Fibroblast of skin of scalp (primary cell): ENCODE data around the gene AASDH.

Experiments used
- DNase-seq: peaks from one replicate; pipeline ENCODE4 v3.0.0-alpha.2; 2013

AASDH gene

DNA sequence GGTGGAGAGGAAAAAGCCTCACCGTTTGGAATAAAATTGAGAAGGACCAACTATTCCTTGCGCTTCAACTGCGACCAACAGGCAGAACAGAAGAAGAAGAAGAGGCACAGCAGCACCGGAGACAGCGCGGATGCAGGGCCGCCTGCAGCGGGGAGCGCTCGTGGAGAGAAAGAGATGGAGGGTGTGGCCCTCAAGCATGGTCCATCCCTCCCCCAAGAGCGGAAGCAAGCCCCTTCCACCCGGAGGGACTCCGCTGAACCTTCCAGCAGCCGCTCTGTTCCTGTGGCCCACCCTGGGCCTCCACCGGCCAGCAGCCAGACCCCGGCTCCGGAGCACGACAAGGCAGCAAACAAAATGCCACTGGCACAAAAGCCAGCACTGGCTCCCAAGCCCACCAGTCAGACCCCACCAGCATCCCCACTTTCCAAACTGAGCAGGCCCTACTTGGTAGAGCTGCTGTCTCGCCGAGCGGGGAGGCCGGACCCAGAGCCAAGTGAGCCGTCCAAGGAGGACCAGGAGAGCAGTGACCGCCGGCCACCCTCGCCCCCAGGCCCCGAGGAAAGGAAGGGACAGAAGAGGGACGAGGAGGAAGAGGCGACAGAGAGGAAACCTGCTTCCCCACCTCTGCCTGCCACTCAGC, 71.2 kb downstream of the AASDH start:
- no peak for DNase-seq

DNA sequence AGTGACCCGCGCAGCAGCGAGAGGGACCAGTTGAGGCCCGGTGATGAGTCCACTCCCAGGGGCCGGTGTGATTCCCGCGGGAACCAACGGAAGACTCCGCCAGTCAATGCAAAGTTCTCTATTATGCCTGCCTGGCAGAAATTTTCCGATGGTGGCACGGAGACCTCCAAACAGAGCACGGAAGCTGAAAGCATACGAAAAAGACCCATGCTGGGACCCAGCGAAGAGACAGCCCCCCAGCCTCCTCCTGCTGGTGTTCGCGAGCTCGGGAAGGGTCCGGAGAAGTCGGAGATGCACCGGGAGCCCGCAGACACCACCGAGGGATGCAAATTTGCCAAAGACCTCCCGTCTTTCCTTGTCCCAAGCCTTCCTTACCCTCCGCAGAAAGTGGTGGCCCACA, 71.7 kb downstream of the AASDH start:
- DNase-seq = no peak

DNA sequence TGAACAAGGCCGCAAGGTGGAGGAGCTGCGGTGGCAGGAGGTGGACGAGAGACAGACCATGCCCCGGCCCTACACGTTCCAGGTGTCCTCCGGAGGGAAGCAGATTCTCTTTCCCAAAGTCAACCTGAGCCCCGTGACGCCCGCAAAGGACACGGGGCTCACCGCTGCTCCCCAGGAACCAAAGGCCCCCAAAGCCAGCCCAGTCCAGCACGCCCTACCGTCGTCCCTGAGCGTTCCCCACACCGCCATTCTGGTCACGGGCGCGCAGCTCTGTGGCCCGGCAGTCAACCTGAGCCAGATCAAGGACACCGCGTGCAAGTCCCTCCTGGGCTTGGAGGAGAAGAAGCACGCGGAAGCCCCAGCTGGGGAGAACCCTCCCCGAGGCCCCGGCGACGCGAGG, 72.2 kb downstream of the AASDH start:
- no peak for DNase-seq

DNA sequence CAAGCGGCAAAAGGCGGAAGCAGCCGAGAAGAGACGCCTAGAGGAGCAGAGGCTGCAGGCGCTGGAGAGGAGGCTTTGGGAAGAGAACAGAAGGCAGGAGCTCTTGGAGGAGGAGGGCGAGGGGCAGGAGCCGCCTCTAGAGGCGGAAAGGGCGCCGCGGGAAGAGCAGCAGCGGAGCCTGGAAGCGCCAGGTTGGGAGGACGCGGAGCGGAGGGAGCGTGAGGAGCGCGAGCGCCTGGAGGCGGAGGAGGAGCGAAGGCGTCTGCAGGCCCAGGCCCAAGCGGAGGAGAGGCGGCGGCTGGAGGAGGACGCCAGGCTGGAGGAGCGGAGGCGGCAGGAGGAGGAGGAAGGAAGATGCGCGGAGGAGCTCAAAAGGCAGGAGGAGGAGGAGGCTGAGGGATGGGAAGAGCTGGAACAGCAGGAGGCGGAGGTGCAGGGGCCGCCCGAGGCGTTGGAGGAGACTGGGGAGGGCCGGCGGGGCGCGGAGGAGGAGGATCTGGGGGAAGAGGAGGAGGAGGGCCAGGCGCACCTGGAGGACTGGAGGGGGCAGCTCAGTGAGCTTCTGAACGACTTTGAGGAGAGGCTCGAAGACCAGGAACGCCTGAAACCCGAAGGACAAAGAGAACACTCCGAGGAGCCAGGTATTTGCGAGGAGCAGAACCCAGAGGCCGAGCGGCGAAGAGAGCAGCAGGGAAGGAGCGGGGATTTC, 72.9 kb downstream of the AASDH start:
- DNase-seq = no peak

DNA sequence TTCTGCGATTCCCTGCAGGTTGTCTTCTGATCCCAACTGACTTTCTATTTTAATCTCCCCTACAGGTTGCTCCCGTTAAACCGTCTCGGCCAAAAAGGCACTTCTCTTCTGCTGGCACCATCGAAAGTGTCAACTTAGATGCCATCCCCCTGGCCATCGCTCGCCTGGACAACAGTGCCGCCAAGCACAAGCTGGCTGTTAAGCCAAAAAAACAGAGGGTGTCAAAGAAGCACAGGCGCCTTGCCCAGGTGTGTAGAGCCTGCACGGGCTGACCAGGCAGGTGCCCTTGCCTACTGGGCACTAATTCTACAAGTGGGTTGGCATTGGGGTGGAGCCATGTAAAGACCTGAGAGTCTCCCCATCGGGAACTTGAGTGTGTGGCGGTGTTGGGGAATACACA, 74.2 kb downstream of the AASDH start:
- DNase-seq = no peak

DNA sequence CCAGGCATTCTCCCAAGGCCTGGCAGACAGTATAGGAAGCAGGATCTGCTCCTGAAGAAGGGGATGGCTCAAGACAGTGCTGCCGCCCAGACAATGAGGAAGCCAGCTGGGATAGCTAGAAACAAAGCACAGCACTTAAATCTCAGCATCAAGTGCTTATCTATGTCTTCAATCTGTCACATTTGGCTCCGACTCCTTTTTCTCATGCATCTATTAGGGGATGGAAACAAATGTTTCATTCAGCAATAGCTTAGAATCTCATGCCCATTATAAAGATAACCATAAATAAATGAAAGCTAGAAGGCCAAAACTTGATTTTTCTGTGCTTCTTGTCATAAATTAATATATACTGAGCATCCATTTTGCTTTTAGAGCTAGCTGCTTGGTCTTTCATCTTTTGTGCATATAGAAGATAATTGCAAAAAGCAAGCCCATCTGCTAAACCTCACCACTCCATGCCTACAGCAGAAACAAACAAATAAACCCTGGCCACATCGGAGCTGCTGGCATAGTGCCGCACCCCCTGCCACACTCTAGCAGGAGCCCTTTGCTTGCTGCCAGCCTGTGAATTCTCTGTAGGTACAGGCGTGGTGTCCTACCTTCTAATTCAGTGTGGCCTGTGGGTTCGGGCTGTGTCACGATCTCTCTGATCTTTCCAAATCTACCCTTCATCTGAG, 75.9 kb downstream of the AASDH start:
- no peak for DNase-seq

DNA sequence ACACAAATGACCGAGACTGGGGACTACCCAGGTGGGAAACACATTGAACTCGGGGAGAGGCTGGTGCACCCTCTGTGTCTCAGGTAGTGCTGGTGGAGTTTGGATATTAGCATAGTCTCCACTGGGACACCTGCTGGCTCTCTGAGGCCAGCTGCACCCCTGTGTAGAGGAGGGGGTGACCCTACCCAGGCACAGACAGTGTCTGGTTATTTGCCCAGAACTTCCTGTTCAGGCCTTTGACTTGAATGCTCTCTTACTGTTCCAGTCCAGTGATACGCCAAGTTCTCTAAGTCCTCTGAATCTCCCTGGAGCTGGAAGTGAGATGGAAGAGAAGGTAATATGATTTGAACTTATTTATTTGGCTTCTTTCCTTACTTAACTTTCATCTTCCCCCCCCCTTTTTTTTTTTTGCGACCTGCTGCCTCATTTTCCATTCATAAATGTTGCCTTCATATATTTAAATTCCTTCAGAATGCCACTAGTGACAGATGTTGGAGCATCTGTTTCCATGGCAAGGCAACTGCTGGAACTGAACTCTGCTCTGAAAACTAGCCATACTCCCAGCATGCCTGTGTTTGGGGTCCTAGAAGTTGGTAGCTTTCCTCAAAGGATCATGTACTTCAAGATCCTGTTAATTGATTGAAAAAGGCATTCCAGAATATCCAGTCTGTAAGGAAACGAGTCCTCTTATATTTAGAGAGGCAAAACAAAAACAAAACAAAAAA, 76.7 kb downstream of the AASDH start:
- no peak for DNase-seq

DNA sequence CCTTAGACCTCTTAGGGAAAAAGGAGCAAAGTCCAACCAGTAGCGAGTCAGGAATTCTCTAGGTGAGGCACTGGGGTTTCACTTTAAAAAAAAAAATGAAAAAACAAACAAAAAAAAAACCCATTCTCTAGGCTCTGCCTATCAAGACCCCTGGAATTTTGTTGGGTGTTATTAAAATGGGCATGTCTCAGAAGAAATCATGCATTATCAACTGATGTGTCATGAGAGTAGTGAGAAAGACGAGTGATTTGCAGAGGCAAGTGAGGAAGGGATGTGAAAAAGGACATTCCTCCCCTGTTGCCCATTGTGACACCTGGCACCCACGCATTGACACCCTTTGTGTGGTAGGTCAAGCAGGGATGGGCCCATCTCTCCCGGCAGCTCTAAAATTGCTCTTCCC, 78.9 kb downstream of the AASDH start:
- DNase-seq = no peak

DNA sequence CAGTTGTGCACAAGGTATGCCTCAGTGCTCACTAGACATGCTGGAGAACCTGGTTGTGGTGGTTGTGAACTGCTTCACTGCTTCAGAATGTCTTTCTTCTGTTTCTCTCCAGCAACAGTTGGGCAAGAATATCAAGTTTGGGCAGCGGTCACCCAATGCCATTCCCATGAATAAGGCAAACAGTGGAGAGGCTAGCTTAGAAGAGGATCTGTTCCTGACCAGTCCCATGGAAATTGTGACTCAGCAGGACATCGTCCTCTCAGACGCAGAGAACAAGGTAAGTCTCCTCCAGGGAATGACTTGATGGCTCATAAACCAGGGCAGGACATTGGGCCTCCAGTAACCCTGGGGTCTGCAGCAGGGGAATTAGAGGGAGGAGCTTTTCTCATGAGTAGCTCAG, 79.9 kb downstream of the AASDH start:
- no peak for DNase-seq

DNA sequence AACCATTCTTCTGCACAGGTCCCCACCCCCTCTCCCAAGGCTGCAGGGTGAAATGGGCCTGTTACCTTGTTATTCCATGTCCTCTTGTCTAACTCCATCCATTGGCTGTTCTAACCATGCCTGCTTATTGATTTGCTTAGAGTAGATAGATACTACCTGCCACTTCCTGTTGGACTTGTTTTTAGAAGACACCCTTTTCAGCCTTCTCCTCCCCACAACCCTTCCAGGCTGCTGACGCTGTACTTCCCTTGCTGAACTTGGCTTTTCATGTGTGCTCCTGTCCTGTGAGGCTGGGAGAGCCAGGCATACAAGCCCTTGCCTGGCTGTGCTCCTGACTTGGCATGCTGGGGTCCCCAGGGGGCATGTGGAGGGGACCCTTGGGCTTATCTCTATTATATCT, 81.9 kb downstream of the AASDH start:
- no peak for DNase-seq

DNA sequence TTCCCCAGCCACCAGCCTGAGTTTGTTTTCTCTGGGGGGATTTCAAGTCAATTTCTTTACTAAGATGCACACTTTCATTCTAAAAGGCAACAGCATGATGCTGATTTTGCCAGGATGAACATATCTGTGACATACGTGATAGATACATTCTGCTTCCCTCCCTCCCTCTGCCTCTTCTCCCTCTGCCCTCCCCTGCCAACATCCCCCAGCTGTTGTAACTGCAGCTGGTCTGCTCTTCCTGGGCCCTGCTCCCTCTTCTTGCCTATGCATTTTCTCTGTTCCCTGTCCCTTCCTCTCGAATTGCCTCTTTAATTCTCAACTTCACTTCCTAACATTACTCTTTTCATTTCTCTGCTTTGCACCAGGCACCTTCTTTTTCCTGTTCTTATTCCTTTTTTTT, 83.4 kb downstream of the AASDH start:
- no peak for DNase-seq

DNA sequence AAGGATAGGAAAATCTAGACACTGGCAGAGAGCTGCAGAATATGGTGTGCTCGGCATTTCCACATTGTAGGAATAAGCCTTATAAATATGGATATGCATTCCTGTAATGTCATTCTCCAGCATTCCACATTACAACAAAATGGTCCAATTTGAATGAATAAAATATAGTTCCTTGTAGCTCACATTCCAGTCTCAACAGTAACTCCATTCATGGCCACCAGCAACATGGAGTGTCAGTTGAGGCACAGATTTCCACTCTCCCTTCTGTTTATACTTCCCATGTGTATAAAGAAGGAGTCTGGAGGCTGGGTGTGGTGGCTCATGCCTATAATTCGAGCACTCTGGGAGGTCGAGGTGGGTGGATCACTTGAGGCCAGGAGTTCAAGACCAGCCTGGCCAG, 84.5 kb downstream of the AASDH start:
- DNase-seq = peak; percentile 46

DNA sequence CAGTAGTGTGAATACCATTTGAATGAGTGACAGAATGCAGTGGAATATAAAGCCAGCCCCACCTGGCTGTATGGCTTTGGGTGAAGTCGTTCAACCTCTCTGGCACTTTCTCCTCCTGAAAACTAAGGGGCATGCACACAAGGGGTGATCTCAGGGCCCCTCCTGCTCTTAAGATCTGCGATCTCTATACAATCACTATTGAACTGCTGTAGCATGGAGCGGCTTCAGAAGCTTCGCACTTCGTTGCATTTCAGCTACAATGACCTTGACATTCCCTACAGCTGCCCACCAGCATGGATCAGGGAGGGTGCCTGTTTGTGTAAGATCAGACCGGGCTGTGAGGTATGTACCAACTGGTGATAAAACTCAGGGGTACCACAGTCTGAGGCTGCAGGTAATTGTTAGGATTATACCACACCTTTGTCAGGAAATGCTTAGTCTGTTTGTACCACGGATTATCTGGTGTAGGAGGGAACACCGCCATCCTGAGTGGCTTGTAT, 85.2 kb downstream of the AASDH start:
- DNase-seq = no peak

DNA sequence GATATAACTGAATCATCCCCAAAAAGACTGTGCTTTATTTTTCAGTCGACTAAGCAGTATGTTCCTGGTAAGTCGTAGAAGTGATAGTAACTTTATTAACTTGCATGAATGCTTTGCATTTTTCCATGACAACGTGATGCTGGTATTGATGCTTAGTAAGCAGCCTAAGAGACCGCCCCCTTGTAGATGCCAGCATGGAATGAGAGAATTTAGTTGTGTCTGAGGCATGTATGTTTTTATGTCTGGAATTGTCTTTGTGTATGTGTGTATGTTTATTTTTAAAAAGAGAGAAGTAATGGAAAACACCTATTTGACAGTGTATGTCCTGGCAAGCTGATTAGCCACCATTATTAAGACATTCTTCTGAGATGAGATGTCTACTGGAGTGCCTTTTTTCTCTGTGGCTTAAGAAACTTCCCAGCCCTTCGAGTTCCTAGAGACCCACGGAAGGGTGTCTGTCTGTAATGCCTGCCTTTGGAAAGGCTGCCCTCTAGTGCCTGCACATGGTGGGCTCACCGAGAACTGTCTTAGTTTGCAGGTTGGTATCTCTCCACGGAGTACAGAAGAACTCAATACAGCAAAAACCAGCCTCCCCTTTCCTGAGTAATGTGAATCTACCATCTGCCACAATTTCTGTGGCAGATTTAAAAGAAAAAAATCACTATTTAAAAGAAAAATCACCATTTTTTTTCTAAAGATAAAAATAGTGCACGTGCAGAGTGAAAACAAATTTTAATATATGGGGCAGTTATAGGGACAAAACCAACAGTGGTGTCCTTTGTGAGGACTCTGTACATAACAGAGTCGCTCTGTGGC, 85.9 kb downstream of the AASDH start:
- peak; percentile 92 for DNase-seq

DNA sequence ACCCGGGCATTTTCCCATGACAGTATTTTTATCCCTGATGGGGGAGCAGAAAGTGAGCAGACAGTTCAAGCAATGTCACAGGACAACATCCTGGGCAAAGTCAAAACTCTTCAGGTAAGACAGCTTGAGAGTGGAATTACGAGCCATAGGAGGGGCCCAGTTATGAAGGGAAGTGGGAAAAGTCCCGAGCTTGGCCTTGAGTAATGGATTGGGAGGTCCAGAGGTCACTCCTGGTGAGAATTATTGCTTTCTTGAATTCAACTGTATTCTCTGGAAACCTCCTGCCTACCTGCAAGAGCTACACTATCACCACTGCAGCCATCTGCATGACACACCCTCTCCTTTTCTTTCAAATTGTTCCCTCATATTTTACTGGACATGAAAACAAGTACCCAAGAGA, 89.1 kb downstream of the AASDH start:
- DNase-seq = no peak

DNA sequence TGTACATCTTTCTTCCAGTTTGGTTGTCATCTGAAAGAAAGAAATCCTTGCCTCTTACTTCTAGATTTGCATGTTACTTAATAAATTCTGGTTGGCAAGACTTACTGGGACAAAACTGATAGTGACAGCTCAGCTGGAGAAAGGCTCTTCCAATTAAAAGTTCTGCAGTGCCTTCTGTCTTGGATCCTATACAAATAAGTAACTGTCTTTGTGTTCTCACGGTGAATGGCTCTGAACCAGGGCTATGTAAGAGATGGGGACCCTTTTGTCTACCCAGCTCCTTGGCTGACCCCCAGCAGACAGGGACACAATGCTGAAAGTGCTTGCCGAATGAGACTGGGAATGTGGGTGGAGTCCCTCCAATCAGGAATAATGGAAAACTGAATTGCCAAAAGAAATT, 89.5 kb downstream of the AASDH start:
- DNase-seq = no peak

DNA sequence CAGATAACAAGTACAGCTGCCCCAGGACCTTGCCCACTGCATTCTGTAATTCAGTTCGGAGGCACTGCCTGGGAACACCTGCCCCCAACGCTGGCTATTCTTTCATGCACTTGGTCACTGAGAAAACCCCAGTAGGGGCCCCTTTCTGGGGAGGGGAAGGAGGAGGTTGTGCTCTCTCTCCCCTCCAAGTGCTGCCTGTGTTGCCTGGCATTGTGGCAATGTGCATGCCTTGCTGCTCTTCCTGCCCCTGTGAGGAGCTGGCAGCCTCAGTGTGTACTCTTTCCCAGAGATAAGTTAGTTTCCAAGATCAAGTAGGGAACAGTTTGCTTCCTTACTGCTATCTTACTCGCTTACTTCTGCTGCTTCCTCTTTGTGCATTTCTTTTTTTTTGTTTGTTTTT, 90.8 kb downstream of the AASDH start:
- DNase-seq = no peak

DNA sequence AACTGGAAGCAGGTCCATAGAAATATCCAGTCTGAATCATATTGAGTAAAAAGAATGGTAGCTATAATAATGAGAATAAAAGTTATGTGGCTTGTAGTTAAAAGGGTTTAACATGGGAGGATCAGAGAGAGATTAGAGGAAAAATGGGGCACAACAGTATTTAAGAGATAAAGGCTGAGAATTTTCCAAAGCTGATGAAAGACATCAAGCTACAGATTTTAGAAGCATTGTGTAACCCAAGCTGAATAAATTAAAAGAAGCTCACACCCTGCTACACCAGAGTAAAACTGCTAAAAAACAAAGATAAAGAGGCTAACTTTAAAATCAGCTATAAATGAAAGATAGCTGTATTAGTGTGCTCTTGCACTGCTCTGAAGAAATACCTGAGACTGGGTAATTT, 94.2 kb downstream of the AASDH start:
- DNase-seq = no peak

DNA sequence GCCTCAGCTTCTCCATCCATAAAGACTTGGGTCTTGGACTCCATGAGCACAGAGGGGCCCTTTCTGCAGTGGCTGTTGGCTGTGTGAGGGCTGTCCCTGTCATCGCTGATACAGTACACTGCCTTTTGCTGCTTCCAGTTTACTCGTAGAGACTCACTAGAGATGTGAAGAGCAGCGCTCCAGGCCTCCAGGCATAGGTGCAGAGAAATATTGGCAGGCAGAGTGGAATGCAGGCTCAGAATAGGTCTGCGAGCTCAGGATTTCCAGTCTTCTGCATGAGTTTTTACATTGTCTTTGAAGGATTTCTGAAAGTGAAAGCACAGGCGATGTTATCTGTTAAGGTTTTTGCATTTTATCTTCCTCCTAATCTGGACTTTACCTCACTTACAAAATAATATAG, 97.4 kb downstream of the AASDH start:
- DNase-seq = no peak

DNA sequence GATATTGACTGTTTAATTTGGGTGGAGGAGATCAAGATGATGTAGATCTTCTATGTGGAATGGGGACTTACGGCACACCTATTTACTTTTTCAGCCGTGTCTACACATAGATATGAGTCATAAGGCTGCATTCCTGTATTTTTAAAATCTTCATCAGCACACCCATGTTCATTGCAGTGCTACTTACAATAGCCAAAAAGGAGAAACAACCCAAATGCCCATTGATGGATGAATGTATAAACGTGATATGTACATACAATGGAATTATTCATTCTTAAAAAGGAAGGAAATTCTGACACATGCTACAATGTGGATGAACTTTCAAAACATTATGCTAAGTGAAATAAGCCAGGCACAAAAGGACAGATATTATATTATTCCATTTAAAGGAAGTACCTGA, 98.6 kb downstream of the AASDH start:
- no peak for DNase-seq
